ENCODE data around the gene BACE1-AS. TPM values are rescaled to one million over a fixed set of nuclear protein-coding genes. Genes with fewer than 3 reads are reported as not detected.

BACE1-AS gene
- total and polyA plus RNA-seq, 2 of the 8 experiments (the other 6 are each of a cell fraction or from before 2014, with no cell fraction given): 14.9 to 17.4 TPM

DNA sequence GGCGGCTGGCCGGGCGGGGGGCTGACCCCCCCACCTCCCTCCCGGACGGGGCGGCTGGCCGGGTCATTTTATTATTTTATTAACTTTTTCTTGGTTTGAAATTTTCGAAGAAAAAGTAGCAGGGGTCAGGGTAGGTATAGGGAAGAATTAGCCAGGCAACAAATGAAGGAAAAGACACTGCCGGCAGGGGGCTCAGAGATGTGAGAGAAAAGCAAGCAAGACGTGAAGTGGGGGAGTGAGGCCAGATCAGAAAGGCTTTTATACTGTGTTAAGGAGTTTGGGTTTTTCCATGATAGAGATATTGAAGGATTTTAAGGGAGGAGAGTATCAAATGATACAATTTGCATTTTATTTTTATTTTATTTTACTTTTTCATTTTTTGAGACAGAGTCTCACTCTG is 39.6 kb upstream of the BACE1-AS start:
- WGBS, 2 experiments (ENCODE audit: extremely low coverage in 1 of 2, insufficient coverage in 1 of 2, insufficient read length in 1 of 2, insufficient replicate concordance in 2 of 2, low coverage in 1 of 2, low lambda C conversion rate in 2 of 2, missing lambda C conversion rate in 1 of 2): 89% methylated on average over 3 of the region's 10 CpGs; no CpG with 5 or more reads in 1 of the 2 experiments
- H3K56ac ChIP-seq (replicated peaks; ENCODE audit: insufficient read length, low read depth, low read length): no peak overlapping the region
- H3K14ac ChIP-seq (ENCODE audit: insufficient read length): no peak overlapping the region
- no peak overlapping the region for H2BK5ac ChIP-seq (ENCODE audit: low read depth, low read length)
- H4K8ac ChIP-seq (ENCODE audit: extremely low read depth, insufficient read depth, low read length): no peak overlapping the region
- H2BK12ac ChIP-seq (ENCODE audit: low read depth, low read length): no peak overlapping the region
- H3K4me3 ChIP-seq (ENCODE audit: extremely low read depth in 1 of 4, insufficient read depth in 2 of 4, low read depth in 3 of 4, low read length in 4 of 4): no peak overlapping the region
- POLR2A ChIA-PET (ENCODE audit: partially characterized antibody): no interaction called here
- H2AK5ac ChIP-seq (ENCODE audit: low read depth, low read length): no peak overlapping the region
- no peak overlapping the region for H3K18ac ChIP-seq (ENCODE audit: extremely low read depth, low read length)
- H3K23me2 ChIP-seq (ENCODE audit: low read depth, low read length): no peaks in the 10 kb centered on the region
- no peaks in the 10 kb centered on the region for H4K20me1 ChIP-seq (replicated peaks in 1 of 2; ENCODE audit: control insufficient read depth in 1 of 2, insufficient read depth in 2 of 2, low read length in 2 of 2)
- H3K36me3 ChIP-seq (ENCODE audit: control insufficient read depth in 2 of 4, insufficient read depth in 4 of 4, low read length in 3 of 4): peaks cover 4 to 35% (median 18%) of the 10 kb centered on the region in 4 experiments; a peak in 6 of 8 replicates
- no peak overlapping the region for H4K5ac ChIP-seq (ENCODE audit: insufficient read length, low read depth, low read length)
- H4K91ac ChIP-seq (replicated peaks; ENCODE audit: insufficient read length, low read length): no peak overlapping the region
- no peak overlapping the region for H3K9ac ChIP-seq (replicated peaks in 1 of 4; ENCODE audit: extremely low read depth in 1 of 4, low read depth in 3 of 4, low read length in 3 of 4)
- H2BK20ac ChIP-seq (ENCODE audit: low read length): no peak overlapping the region
- H3K4me2 ChIP-seq (ENCODE audit: insufficient read depth in 1 of 2, low read depth in 2 of 2, low read length in 2 of 2): no peak overlapping the region
- no peaks in the 10 kb centered on the region for H3K79me2 ChIP-seq (ENCODE audit: control insufficient read depth in 1 of 2, insufficient read depth in 2 of 2, low read length in 2 of 2)
- FAIRE-seq: no peak
- H3K27me3 ChIP-seq (replicated peaks in 1 of 4; ENCODE audit: control insufficient read depth in 3 of 4, extremely low read depth in 1 of 4, insufficient read depth in 3 of 4, low read length in 3 of 4): no peaks in the 10 kb centered on the region
- no peaks in the 10 kb centered on the region for H3K9me3 ChIP-seq (ENCODE audit: insufficient read depth in 2 of 2, low read depth in 1 of 2, low read length in 1 of 2)
- H3K23ac ChIP-seq (ENCODE audit: insufficient read length): no peak overlapping the region
- no peak overlapping the region for H2BK15ac ChIP-seq (ENCODE audit: low read length)
- CTCF ChIA-PET (ENCODE audit: partially characterized antibody): no interaction called here
- no peaks in the 10 kb centered on the region for H3K79me1 ChIP-seq (ENCODE audit: low read depth, low read length)
- DNase-seq (ENCODE audit: low read depth in 1 of 2, low spot score in 2 of 2): no peak
- H2BK120ac ChIP-seq (replicated peaks; ENCODE audit: low read depth, low read length): no peak overlapping the region
- no peak overlapping the region for H3K27ac ChIP-seq (ENCODE audit: low read depth, low read length)
- no peaks in the 10 kb centered on the region for H3K4me1 ChIP-seq (replicated peaks in 1 of 4; ENCODE audit: control insufficient read depth in 3 of 4, insufficient read depth in 4 of 4, low read length in 3 of 4)
- H2AFZ ChIP-seq (ENCODE audit: low read length): no peak overlapping the region
- no peak overlapping the region for H3K4ac ChIP-seq (replicated peaks; ENCODE audit: insufficient read length, low read depth, low read length)
- TF ChIP-seq EP300 (IDR thresholded peaks at IDR 0.05; ENCODE audit: borderline replicate concordance in 1 of 2, low read depth in 2 of 2, low read length in 2 of 2) (no peak), YY1 (IDR thresholded peaks at IDR 0.05; ENCODE audit: low read depth, low read length) (no peak)
